Glutamatergic neuron (in vitro differentiated cells): ENCODE data around the gene DNAH2. TPM values are rescaled to one million over a fixed set of nuclear protein-coding genes. Genes with fewer than 3 reads are reported as not detected.

Source experiments
- DNase-seq: peaks from one replicate; pipeline ENCODE4 v3.0.0; 2022
- H3K27ac Mint-ChIP-seq: one replicate; pipeline ENCODE4 v1.8.0; 2020; ENCODE audit warnings: mild to moderate bottlenecking, mixed read lengths, inconsistent platforms; ENCODE audit not compliant: unreplicated experiment
- H3K27me3 Mint-ChIP-seq: one replicate; pipeline ENCODE4 v1.8.0; 2020; ENCODE audit warnings: mild to moderate bottlenecking, moderate library complexity, mixed read lengths, inconsistent platforms; ENCODE audit not compliant: unreplicated experiment
- H3K36me3 Mint-ChIP-seq: one replicate; pipeline ENCODE4 v1.8.0; 2020; ENCODE audit warnings: mild to moderate bottlenecking, mixed read lengths, inconsistent platforms; ENCODE audit not compliant: unreplicated experiment
- H3K4me1 Mint-ChIP-seq: one replicate; pipeline ENCODE4 v1.8.0; 2020; ENCODE audit warnings: mild to moderate bottlenecking, low read depth, mixed read lengths, inconsistent platforms; ENCODE audit not compliant: unreplicated experiment
- H3K4me3 Mint-ChIP-seq: one replicate; pipeline ENCODE4 v1.8.0; 2020; ENCODE audit warnings: mild to moderate bottlenecking, mixed read lengths, inconsistent platforms; ENCODE audit not compliant: unreplicated experiment
- H3K9me3 Mint-ChIP-seq: one replicate; pipeline ENCODE4 v1.8.0; 2020; ENCODE audit warnings: mild to moderate bottlenecking, moderate library complexity, mixed read lengths, inconsistent platforms; ENCODE audit not compliant: unreplicated experiment
- CTCF ChIP-seq: fragments of 200-600 bp; sonication (generic); IDR thresholded peaks from one replicate; pipeline ENCODE4 v1.5.0; 2021; ENCODE audit not compliant: partially characterized antibody, unreplicated experiment
- total RNA-seq: library from RNA; stranded (reverse); fragmentation: NEBNext Ultra II Directional; extraction: Animal tissue kit (Norgen Biotek cat#: 25700); gene quantifications from one replicate; pipeline ENCODE4 v1.2.1, GENCODE V29; 2021; ENCODE audit not compliant: unreplicated experiment

Gene DNAH2
- total RNA-seq, 1 donor from 2014 or later = 0.07 TPM

- Mint-ChIP-seq H3K9me3 (peaks cover 21% of the 10 kb centered on the region), H3K36me3 (no peaks in the 10 kb centered on the region), H3K4me1 (peaks cover 13% of the 10 kb centered on the region), H3K4me3 (no peak overlapping the region), H3K27ac (no peak overlapping the region), H3K27me3 (peaks cover 28% of the 10 kb centered on the region)
- no peak for DNase-seq
- no peak for TF ChIP-seq CTCF
These were observed 130.6 kb downstream of the DNAH2 start for GRCh38 chr17:7848131-7848579.

DNA sequence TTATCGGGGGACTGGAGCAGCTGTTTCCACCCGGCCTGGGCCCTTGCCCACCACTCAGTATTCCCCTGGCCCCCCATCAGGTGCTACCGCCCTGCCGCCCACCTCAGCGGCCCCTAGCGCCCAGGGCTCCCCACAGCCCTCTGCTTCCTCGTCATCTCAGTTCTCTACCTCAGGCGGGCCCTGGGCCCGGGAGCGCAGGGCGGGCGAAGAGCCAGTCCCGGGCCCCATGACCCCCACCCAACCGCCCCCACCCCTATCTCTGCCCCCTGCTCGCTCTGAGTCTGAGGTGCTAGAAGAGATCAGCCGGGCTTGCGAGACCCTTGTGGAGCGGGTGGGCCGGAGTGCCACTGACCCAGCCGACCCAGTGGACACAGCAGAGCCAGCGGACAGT is 131.2 kb downstream of the DNAH2 start:
- Mint-ChIP-seq H3K27me3 (peaks cover 26% of the 10 kb centered on the region), H3K9me3 (peaks cover 17% of the 10 kb centered on the region), H3K4me1 (peaks cover 11% of the 10 kb centered on the region), H3K4me3 (no peak overlapping the region), H3K27ac (no peak overlapping the region), H3K36me3 (no peaks in the 10 kb centered on the region)
- DNase-seq = no peak
- no peak for TF ChIP-seq CTCF

- Mint-ChIP-seq H3K4me1 (peaks cover 13% of the 10 kb centered on the region), H3K27ac (no peak overlapping the region), H3K27me3 (peaks cover 26% of the 10 kb centered on the region), H3K9me3 (peaks cover 16% of the 10 kb centered on the region), H3K4me3 (no peak overlapping the region), H3K36me3 (no peaks in the 10 kb centered on the region)
- no peak for TF ChIP-seq CTCF
- no peak for DNase-seq
These were observed 131.7 kb downstream of the DNAH2 start for GRCh38 chr17:7849130-7849750.

DNA sequence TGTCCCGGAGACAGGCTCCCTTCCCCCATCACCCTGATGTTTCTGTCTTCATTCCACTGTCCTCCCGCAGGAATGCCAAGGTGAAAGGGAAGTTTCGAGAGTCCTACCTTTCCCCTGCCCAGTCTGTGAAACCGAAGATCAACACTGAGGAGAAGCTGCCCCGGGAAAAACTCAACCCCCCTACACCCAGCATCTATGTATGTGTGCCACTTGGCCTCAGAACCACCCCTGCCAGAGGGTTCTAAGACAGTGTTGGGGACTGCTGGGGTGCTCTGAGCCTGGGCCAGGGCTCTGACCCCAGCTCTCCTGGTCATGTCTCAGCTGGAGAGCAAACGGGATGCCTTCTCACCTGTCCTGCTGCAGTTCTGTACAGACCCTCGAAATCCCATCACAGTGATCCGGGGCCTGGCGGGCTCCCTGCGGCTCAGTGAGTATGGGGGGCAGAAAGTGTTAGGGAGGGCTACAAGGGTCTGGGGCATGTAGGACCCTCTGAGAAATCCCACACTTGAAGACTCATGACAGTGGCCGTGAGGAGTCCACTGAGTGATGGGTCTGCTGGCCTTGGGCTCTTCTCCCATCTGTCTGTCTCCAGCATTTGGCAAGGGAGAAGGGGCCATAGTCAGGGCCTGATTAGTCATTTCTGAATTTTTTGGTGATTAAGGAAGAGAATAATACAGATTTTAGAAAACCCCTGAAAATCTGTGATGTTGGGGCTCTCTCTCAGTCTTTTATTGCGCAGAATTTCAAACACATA is 132.4 kb downstream of the DNAH2 start:
- no peak for DNase-seq
- TF ChIP-seq CTCF = no peak
- Mint-ChIP-seq H3K27me3 (peaks cover 24% of the 10 kb centered on the region), H3K4me1 (peaks cover 13% of the 10 kb centered on the region), H3K27ac (no peak overlapping the region), H3K4me3 (no peak overlapping the region), H3K36me3 (no peaks in the 10 kb centered on the region), H3K9me3 (peaks cover 16% of the 10 kb centered on the region)
